Measurements from ENCODE around the gene ZFAND3. TPM values are rescaled to one million over a fixed set of nuclear protein-coding genes. Genes with fewer than 3 reads are reported as not detected.

The ZFAND3 gene
- total and polyA plus RNA-seq, 4 donors: 24.5 to 152 (median 81.6) TPM

DNA sequence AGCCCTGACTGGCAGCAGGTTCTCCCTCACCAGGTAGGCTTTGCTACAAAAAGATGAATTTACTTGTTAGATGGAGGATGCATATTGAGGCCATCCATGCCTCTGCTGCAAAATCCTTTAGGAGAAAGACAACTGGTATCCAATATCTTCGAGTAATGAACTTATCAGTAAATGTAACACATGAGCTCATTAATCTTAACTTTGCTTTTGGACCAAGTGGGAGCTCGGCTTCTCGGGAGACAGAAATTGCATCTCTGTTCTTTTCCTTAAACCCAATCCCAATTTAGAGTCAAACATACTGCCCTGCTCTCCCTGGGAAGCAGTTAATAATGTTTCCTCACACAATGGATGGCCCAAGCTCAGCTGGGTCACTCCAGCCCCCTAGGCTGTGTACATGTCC is 330.5 kb downstream of the ZFAND3 start:
- Histone ChIP-seq H3K9me3 (ENCODE audit: control insufficient read depth, insufficient read depth, low read length) (no peaks in the 10 kb centered on the region), H3K27me3 (ENCODE audit: control insufficient read depth, insufficient read depth, low read length) (no peaks in the 10 kb centered on the region), H3K36me3 (ENCODE audit: control insufficient read depth, insufficient read depth, low read length) (peaks cover 32% of the 10 kb centered on the region), H3K4me3 (ENCODE audit: low read depth, low read length) (no peak overlapping the region), H3K27ac (ENCODE audit: low read depth, low read length) (no peak overlapping the region), H3K4me1 (ENCODE audit: control insufficient read depth, insufficient read depth, low read length) (peaks cover 34% of the 10 kb centered on the region)
- DNase-seq (ENCODE audit: low read depth in 4 of 6, low spot score in 6 of 6): no peak
- WGBS (ENCODE audit: insufficient coverage): 76% methylated on average over 2 of the region's 3 CpGs

DNA sequence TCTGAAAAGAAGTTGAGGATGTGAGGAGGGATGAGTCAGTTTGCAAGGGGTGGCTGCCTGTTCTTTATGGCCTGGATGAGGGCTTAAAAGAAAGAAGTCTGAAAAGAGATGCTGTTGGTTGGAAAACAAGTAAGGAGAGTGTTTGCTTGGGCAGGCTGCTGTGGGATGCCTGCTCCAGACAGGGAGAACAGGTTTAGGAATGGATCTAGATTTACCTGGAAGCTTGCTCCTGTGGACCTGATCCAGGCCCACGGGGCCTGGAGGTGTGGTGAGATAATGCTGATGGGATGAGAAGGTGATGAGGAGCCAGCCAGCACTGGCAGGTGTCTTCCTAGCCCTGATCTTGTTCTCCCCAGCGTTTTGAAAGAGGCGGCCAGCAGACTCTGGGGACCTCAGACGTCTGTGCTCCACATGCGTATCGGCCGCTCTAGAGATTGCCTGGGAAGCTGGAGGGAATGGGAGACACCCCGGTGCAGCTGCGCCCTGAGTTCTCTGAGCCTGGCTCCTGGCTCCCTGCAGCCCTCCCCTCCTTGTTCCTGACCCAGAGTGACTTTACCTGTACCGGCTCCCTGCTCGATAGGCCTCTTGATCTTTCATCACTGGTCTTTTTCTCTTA is 331.3 kb downstream of the ZFAND3 start:
- no peaks in the 10 kb centered on the region for H3K9me3 ChIP-seq (ENCODE audit: control insufficient read depth, insufficient read depth, low read length)
- 83% methylated on average over 11 of the region's 11 CpGs for WGBS (ENCODE audit: insufficient coverage)
- peaks cover 38% of the 10 kb centered on the region for H3K36me3 ChIP-seq (ENCODE audit: control insufficient read depth, insufficient read depth, low read length)
- no peak overlapping the region for H3K4me3 ChIP-seq (ENCODE audit: low read depth, low read length)
- DNase-seq (ENCODE audit: low read depth in 4 of 6, low spot score in 6 of 6): no peak
- no peak overlapping the region for H3K27ac ChIP-seq (ENCODE audit: low read depth, low read length)
- peaks cover 41% of the 10 kb centered on the region for H3K4me1 ChIP-seq (ENCODE audit: control insufficient read depth, insufficient read depth, low read length)
- no peaks in the 10 kb centered on the region for H3K27me3 ChIP-seq (ENCODE audit: control insufficient read depth, insufficient read depth, low read length)

DNA sequence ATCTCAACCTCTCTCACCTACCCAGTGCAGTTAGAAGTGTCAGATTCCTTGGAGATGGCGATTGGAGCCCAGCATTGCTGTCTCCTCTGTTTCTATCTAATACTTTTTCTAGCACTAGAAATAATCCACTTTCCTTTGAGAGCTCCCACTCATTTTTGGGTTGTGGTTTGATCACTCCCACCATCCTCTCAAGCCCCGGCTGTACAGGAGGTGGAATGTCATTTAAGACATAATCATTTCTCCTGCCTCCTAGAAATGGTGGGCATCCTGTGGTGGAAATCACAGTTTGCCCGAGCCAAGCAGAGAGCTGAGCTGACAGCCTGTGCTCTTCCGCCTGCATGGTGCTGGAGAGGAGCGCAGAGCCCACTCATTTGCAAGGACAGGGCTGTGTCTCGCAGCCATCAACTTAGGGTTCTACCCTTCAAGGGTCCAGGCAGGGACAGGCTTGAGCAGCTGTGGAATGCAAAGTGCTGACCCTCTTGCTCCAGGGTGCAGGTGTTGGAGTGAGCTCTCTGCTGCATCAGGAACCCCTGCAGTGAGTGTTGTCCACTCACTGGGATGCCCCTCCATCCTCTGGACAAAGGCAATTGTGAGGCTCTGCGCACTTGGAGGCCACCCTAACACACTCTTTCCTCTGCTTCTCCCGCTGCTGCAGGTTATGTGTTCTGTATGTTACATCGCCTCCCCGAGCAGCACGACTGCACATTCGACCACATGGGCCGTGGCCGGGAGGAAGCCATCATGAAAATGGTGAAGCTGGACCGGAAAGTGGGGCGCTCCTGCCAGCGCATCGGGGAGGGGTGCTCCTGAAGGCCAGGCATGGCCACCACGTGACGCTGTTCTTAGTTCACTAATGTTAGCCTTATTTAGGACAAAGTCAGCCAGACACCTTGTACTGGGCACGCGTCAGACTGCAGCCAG is 332.3 kb downstream of the ZFAND3 start:
- H3K27me3 ChIP-seq (ENCODE audit: control insufficient read depth, insufficient read depth, low read length): no peaks in the 10 kb centered on the region
- no peak overlapping the region for H3K4me3 ChIP-seq (ENCODE audit: low read depth, low read length)
- H3K36me3 ChIP-seq (ENCODE audit: control insufficient read depth, insufficient read depth, low read length): peaks cover 38% of the 10 kb centered on the region
- H3K4me1 ChIP-seq (ENCODE audit: control insufficient read depth, insufficient read depth, low read length): peaks cover 41% of the 10 kb centered on the region
- no peak for DNase-seq (ENCODE audit: low read depth in 4 of 6, low spot score in 6 of 6)
- H3K27ac ChIP-seq (ENCODE audit: low read depth, low read length): no peak overlapping the region
- 95% methylated on average over 20 of the region's 22 CpGs for WGBS (ENCODE audit: insufficient coverage)
- H3K9me3 ChIP-seq (ENCODE audit: control insufficient read depth, insufficient read depth, low read length): no peaks in the 10 kb centered on the region

DNA sequence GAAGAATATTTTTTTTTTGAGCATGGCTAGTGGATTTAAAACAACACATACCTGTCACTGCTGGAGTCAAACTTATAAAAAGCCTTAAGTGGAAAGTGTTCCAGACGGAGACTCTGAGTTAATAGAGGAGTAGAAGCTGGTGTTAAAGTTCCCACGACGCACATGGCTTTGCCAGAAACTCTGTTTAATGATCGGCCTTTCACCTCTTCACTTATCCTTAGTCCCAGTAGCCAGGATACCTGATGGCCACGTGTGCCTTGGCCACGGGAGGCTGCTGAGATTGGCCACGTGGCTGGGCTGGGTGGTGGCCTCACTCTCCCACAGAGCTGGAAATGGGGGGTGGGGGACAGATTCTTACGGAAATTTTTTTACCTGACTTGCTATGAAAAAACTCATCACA is 333.1 kb downstream of the ZFAND3 start:
- no peak for DNase-seq (ENCODE audit: low read depth in 4 of 6, low spot score in 6 of 6)
- H3K27ac ChIP-seq (ENCODE audit: low read depth, low read length): no peak overlapping the region
- peaks cover 41% of the 10 kb centered on the region for H3K4me1 ChIP-seq (ENCODE audit: control insufficient read depth, insufficient read depth, low read length)
- 100% methylated on average over 2 of the region's 8 CpGs for WGBS (ENCODE audit: insufficient coverage)
- no peaks in the 10 kb centered on the region for H3K27me3 ChIP-seq (ENCODE audit: control insufficient read depth, insufficient read depth, low read length)
- no peaks in the 10 kb centered on the region for H3K9me3 ChIP-seq (ENCODE audit: control insufficient read depth, insufficient read depth, low read length)
- no peak overlapping the region for H3K4me3 ChIP-seq (ENCODE audit: low read depth, low read length)
- H3K36me3 ChIP-seq (ENCODE audit: control insufficient read depth, insufficient read depth, low read length): peaks cover 40% of the 10 kb centered on the region

DNA sequence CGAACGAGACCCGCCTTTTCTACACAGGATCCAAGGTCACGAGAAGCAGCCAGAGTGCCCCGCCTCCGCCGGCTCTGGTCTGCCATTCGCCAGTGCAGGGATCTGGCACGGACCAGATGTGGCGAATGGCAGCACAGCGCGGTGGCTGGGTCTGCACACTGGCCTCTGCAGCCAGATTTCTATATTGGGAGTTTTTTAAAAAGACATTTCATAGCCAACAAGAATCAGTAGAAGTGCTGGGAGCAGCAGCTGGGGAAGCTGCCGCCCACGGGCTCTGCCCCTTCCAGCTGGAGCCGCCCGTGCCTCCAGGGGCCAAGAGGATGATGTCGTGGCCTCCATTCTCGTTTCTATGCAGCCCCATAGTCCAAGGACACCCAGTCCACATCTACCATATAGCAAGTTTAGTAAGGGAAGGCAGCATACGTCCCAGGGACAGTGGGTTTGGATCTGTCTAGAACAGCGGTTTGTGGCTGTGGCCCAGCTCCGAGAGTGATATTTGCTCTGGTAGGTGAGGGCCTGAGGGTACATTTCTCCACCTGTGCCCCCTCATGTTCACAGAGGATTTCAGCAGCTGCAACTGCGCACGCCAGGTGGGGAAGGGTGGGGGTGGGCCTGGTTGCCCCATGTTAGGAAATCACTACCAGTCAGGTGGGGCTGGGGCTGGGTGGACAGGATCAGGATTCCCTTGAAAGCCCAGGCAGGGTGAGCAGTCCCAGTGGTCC is 333.7 kb downstream of the ZFAND3 start:
- WGBS (ENCODE audit: insufficient coverage): 94% methylated on average over 13 of the region's 23 CpGs
- Histone ChIP-seq H3K27me3 (ENCODE audit: control insufficient read depth, insufficient read depth, low read length) (no peaks in the 10 kb centered on the region), H3K9me3 (ENCODE audit: control insufficient read depth, insufficient read depth, low read length) (no peaks in the 10 kb centered on the region), H3K36me3 (ENCODE audit: control insufficient read depth, insufficient read depth, low read length) (peaks cover 40% of the 10 kb centered on the region), H3K4me1 (ENCODE audit: control insufficient read depth, insufficient read depth, low read length) (peaks cover 41% of the 10 kb centered on the region), H3K27ac (ENCODE audit: low read depth, low read length) (no peak overlapping the region), H3K4me3 (ENCODE audit: low read depth, low read length) (no peak overlapping the region)
- DNase-seq (ENCODE audit: low read depth in 4 of 6, low spot score in 6 of 6): no peak

DNA sequence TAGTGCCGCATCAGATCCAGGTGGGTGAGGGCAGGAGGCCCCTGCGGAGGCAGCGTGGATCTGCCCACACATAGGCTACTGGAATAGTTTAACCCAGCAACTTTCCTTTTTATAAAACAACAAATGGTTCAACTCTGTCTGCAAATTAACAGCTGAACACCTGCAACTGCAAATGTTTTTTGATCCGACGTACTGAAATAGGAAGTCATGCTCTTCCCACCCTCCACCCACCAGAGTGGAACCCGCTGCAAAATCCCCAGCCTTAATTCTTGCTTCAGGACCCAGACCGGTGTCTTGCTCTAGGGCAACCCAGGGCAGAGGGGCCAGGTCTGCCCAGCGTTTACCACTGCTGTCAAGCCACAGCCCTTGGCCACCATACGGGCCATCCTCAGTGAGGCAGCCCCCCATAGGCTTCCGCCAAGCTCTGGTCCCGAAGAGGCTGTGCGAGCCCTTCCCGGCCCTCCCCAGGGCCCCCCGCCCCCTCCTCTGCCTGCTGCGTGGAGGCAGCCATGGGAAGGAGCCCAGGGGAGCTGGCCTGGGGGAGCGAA is 334.3 kb downstream of the ZFAND3 start:
- H3K9me3 ChIP-seq (ENCODE audit: control insufficient read depth, insufficient read depth, low read length): no peaks in the 10 kb centered on the region
- DNase-seq (ENCODE audit: low read depth in 4 of 6, low spot score in 6 of 6): no peak
- 62% methylated on average over 14 of the region's 16 CpGs for WGBS (ENCODE audit: insufficient coverage)
- no peak overlapping the region for H3K4me3 ChIP-seq (ENCODE audit: low read depth, low read length)
- peaks cover 41% of the 10 kb centered on the region for H3K36me3 ChIP-seq (ENCODE audit: control insufficient read depth, insufficient read depth, low read length)
- H3K27ac ChIP-seq (ENCODE audit: low read depth, low read length): no peak overlapping the region
- peaks cover 40% of the 10 kb centered on the region for H3K4me1 ChIP-seq (ENCODE audit: control insufficient read depth, insufficient read depth, low read length)
- H3K27me3 ChIP-seq (ENCODE audit: control insufficient read depth, insufficient read depth, low read length): no peaks in the 10 kb centered on the region

DNA sequence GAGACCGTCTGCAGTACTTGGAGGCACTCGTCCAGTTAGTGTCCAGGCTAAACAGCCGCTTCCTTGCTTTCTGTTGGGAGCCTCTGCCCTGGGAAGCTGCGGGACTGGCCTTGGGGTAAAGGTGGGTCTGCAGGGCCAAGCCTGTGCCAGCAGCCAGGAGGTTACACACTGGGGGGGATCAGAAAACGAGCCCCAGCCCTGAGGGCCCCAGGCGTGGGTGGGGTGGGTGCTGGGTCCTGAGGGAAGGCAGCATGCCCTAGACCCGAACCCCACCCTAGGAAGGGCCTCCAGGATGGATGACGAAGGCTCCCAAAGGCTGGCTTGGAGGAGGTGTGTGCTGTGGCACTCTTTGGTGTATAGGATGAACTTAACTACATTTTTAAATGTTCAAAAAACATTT is 335.2 kb downstream of the ZFAND3 start:
- H3K9me3 ChIP-seq (ENCODE audit: control insufficient read depth, insufficient read depth, low read length): no peaks in the 10 kb centered on the region
- no peak for DNase-seq (ENCODE audit: low read depth in 4 of 6, low spot score in 6 of 6)
- H3K27ac ChIP-seq (ENCODE audit: low read depth, low read length): no peak overlapping the region
- peaks cover 45% of the 10 kb centered on the region for H3K36me3 ChIP-seq (ENCODE audit: control insufficient read depth, insufficient read depth, low read length)
- peaks cover 32% of the 10 kb centered on the region for H3K4me1 ChIP-seq (ENCODE audit: control insufficient read depth, insufficient read depth, low read length)
- WGBS (ENCODE audit: insufficient coverage): 81% methylated on average over 6 of the region's 8 CpGs
- no peak overlapping the region for H3K4me3 ChIP-seq (ENCODE audit: low read depth, low read length)
- H3K27me3 ChIP-seq (ENCODE audit: control insufficient read depth, insufficient read depth, low read length): no peaks in the 10 kb centered on the region

DNA sequence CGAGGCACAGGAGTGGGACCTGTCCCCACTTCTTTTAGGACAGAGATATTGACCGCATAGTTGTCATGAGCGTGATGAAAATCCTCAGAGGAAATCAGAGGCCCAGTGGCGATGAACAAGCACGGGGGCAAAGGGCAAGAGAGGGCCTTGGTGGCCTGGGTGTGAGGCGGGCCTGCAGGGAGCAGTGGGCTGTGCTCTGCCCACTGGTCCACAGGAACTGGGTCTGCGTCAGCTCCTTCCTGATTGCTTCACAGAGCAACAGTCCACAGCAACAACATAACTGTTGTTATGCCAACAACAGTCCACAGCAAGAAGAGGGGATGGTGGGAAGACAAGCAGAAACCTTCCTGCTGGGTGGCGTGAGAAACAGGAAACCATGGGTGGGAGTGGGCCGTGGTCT is 335.6 kb downstream of the ZFAND3 start:
- H3K27ac ChIP-seq (ENCODE audit: low read depth, low read length): peak overlapping the region; percentile 37
- 92% methylated on average over 7 of the region's 9 CpGs for WGBS (ENCODE audit: insufficient coverage)
- DNase-seq (ENCODE audit: low read depth in 4 of 6, low spot score in 6 of 6): no peak
- H3K9me3 ChIP-seq (ENCODE audit: control insufficient read depth, insufficient read depth, low read length): no peaks in the 10 kb centered on the region
- peaks cover 32% of the 10 kb centered on the region for H3K4me1 ChIP-seq (ENCODE audit: control insufficient read depth, insufficient read depth, low read length)
- peaks cover 45% of the 10 kb centered on the region for H3K36me3 ChIP-seq (ENCODE audit: control insufficient read depth, insufficient read depth, low read length)
- H3K4me3 ChIP-seq (ENCODE audit: low read depth, low read length): no peak overlapping the region
- H3K27me3 ChIP-seq (ENCODE audit: control insufficient read depth, insufficient read depth, low read length): no peaks in the 10 kb centered on the region

DNA sequence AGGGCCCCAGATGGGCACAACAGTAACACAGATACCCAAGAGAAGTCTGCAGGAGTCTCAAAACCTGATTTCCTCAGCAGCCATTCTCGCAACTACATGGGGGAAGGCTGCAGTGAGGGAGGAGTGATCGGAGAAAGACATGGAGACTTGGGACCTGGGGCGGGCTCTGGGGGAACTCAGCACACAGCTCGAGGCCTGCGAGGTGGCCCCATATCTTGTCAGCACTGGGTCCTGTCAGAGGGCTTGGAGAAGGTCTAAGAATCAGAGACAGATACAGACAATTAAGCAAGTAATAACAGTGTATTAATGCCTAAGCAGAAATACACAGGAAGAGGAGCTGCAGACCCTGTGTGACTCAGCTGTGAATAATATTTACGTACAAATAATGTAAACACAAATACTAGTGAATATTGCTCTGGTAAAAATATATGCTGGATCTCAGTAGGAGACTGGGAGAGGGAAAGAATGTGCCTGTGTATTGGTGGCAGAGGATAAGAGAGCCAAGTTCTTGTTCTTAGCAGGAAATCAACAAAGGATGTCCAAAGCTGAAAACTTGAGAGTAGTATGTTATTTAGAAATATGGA is 336.2 kb downstream of the ZFAND3 start:
- Histone ChIP-seq H3K36me3 (ENCODE audit: control insufficient read depth, insufficient read depth, low read length) (peaks cover 46% of the 10 kb centered on the region), H3K4me3 (ENCODE audit: low read depth, low read length) (no peak overlapping the region), H3K27me3 (ENCODE audit: control insufficient read depth, insufficient read depth, low read length) (no peaks in the 10 kb centered on the region), H3K4me1 (ENCODE audit: control insufficient read depth, insufficient read depth, low read length) (peaks cover 32% of the 10 kb centered on the region), H3K27ac (ENCODE audit: low read depth, low read length) (peak overlapping the region; percentile 37), H3K9me3 (ENCODE audit: control insufficient read depth, insufficient read depth, low read length) (no peaks in the 10 kb centered on the region)
- no peak for DNase-seq (ENCODE audit: low read depth in 4 of 6, low spot score in 6 of 6)
- WGBS (ENCODE audit: insufficient coverage): 86% methylated on average over 1 of the region's 6 CpGs

Data from spinal cord (tissue), 10 donors.